GM12873 (cell line): ENCODE data around the gene WDR77.
A peak's percentile ranks its signal among the peaks of the same experiment; 100 is the strongest.

Source experiments
- TF ChIP-seq, protein P1 (sequence below): IDR thresholded peaks from 2 replicates; pipeline ENCODE4 v1.5.1; 2012; ENCODE audit warnings: low read depth, mild to moderate bottlenecking, moderate library complexity, low read length, control low read depth; ENCODE audit not compliant: insufficient read depth; ENCODE audit errors: missing control alignments

The WDR77 gene

DNA sequence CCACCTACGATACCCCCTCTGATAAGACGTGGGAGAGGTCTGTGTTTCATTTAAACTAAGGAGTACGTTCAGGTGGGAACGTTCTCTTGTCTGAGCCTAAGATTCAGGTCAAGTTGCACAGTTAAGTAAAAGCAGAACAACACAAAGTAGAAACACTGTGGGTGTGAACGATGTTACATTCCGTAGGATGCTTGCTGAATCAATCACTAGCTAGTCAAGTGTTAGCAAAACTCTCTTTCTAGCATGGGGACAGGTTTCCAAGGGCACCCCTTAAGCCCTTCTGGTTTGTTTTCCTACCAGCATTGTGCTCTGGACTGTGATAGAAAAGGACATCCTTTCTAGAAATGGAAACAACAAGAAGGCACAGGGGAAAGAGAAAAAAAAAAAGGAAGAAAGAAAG, 38.1 kb upstream of the WDR77 start:
- TF ChIP-seq, protein P1, sequence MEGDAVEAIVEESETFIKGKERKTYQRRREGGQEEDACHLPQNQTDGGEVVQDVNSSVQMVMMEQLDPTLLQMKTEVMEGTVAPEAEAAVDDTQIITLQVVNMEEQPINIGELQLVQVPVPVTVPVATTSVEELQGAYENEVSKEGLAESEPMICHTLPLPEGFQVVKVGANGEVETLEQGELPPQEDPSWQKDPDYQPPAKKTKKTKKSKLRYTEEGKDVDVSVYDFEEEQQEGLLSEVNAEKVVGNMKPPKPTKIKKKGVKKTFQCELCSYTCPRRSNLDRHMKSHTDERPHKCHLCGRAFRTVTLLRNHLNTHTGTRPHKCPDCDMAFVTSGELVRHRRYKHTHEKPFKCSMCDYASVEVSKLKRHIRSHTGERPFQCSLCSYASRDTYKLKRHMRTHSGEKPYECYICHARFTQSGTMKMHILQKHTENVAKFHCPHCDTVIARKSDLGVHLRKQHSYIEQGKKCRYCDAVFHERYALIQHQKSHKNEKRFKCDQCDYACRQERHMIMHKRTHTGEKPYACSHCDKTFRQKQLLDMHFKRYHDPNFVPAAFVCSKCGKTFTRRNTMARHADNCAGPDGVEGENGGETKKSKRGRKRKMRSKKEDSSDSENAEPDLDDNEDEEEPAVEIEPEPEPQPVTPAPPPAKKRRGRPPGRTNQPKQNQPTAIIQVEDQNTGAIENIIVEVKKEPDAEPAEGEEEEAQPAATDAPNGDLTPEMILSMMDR, result no peak

DNA sequence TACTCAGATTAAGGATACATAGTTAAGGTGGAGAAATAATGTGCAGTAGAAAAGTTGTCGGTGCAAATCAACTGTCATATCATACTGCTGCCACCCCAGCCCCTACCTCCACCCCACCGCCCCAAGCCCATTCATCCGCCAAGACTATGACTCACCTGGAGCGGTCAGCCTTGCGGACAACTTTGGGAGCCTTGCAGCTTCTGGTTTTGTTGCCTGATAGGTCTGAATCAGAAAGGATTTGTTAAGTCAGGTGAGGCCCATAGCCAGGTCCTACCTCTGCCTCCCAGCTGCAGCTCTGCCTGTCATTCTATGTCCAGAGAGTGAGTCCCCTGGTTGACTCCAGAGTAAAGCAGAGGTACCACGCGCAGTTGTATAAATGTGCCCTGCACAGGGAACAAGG, 37.4 kb upstream of the WDR77 start:
- TF ChIP-seq, protein P1, result no peak

DNA sequence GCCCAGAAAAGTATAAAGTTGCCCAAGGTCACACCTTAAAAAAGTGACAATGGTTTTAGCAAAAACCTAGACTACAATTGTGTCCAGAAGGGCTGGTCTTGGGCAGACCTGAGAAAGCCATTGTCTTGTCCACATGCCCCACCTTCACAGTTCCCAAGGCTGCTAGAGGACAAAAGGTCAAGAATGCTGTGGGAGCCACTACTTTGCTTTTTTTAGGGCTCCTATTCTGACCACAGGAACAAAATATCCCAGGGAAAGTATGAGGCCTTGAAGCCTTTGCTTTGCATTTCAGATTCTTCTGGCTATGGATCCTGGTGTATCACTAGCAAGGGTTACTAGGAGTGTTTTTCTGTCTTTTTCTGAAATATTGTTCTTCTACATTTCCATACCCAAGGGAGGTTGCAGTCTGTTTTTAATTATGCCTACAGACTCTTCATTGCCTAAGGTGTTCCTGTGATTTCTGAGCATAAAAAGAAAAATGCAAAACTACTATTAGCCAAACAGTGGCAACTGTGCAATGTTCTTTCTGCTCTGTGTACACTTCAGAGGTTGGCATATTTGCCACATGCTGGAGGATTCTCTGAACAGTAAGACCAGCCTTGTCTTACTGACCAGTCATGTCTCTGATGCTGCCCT, 35.5 kb upstream of the WDR77 start:
- TF ChIP-seq, protein P1, result no peak

DNA sequence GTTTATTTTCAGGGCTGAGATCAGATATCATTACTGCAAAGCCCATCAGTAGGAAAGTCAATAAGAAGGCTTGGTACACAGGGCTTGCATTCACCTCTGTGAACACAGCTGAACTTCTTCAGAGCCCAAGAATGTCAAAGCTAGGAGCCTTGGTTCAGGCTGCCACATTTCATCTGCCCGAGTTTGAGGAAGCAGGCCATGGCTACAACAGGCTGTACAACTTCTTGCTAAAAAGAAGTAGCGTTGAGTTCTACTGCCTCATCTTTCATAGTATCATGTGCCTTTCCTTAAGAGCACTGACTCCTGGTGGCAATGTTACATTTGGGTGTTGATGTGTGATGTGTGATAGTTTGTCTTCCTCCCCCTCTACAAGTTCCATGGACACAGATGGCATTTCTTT, 34.8 kb upstream of the WDR77 start:
- TF ChIP-seq, protein P1, result no peak

DNA sequence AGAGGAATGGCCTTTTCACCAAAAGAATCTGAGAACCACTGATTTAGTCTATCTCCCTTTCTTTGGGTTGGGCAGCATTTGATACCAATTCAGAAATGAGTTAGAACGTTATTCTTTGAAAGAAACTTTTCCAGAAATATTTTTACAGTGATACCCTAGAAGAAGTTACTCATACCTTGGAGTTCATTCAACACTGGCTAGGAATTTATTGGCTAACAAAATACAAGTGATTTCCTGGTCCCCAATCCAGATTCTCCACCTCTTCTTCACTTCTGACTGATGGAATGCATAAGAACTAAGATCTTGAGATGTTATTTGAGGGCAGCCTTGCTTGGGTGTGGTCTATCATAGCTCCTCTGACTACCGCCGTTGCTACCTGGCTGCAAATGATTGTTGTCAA, 34.1 kb upstream of the WDR77 start:
- TF ChIP-seq, protein P1, result no peak

DNA sequence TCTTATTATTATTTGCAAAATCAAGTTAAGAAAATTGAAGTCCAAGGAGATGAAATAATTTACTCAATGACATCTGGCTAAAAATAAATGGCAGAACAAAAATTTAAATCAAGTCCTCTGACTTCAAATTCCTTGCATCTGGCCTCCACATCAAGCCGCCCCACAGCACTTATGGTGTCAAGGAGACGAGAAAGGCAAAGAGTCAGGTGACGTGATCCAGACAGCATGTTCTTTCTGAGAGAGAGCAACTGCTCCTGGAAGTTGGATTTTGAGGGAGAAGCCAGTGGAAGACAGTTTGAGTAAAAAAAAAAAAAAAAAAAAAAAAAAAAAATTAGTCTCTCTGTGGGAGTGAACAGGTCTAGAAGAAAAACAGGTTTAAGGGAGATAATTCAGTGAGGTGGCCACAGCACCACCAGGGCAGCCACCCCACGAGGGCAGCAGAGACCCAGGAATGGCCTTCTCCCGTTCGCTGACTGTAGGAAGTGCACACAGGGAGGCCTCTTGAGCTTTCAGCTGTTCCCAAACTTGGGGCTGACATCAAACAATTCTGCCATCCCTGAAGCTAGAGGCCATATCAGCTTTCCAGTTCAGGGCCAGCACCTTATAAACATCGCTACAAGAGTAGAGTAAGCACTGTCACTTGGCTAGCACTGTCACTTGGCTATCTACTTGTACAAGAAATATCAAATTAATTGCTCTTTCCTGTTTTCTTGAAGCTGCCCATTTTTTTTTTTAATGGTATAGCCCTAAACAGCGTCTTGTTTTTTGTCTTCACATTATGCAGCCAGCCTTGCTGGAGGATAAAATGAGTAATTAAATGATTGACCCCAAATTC, 32.5 kb upstream of the WDR77 start:
- TF ChIP-seq, protein P1, result peak; percentile 88

DNA sequence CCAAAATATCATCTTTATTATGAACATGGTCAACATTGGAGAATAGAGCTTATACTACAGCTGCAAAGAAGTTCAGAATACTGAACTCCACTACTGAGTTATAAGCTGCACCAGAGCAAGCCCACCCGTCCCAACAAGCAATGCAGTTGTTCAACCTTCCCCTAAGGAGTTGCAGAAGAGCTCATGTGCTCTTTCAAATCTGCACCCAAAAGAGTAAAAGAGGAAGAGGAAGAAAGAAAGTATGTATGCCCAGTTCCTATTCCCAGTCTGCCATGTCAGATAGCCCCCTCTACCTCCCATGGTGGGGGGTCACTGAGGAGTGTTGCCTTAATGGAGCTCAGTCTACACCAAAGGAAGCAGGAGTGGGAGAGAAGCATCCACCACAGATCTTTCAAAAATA, 31.6 kb upstream of the WDR77 start:
- TF ChIP-seq, protein P1, result no peak
